ENCODE results near the gene TMA7. TPM values are rescaled to one million over a fixed set of nuclear protein-coding genes. Genes with fewer than 3 reads are reported as not detected.
A peak's percentile ranks its signal among the peaks of the same experiment; 100 is the strongest.

TMA7 gene
- total and polyA plus RNA-seq, 2 of the 13 experiments (the other 11 are each of a cell fraction or from before 2014, with no cell fraction given): 100 to 486 TPM

- 0 out of 2 replicates have a peak, but pooled peaks have one; percentile 53 for TF ChIP-seq ZNF512B (CRISPR knock-in tag; IDR thresholded peaks at IDR 0.05; ENCODE audit: borderline replicate concordance)
- no peak; the same call in 1 of the 2 replicates for TF ChIP-seq ZSCAN25 (CRISPR knock-in tag; IDR thresholded peaks at IDR 0.05)
- peak; percentile 83; the same call in 1 of the 2 replicates for TF ChIP-seq ERF (CRISPR knock-in tag; IDR thresholded peaks at IDR 0.05)
- TF ChIP-seq RBM22 (optimal IDR thresholded peaks at IDR 0.05; ENCODE audit: low read length): no peak
- TF ChIP-seq FOXC1 (CRISPR knock-in tag; IDR thresholded peaks at IDR 0.05; ENCODE audit: borderline replicate concordance): 0 out of 2 replicates have a peak, but pooled peaks have one; percentile 54
- TF ChIP-seq CAMTA2 (CRISPR knock-in tag; IDR thresholded peaks at IDR 0.05; ENCODE audit: borderline replicate concordance): peak; percentile 50; the same call in 1 of the 2 replicates
- no peak; the same call in 1 of the 2 replicates for TF ChIP-seq ZFP82 (CRISPR knock-in tag; IDR thresholded peaks at IDR 0.05; ENCODE audit: borderline replicate concordance)
- no peak for TF ChIP-seq ZBTB42 (CRISPR knock-in tag; IDR thresholded peaks at IDR 0.05)
- TF ChIP-seq KIAA2018 (CRISPR knock-in tag; IDR thresholded peaks at IDR 0.05; ENCODE audit: borderline replicate concordance): no peak
- TF ChIP-seq POLR2G (IDR thresholded peaks at IDR 0.05; ENCODE audit: low read depth, low read length): peak; percentile 94
- TF ChIP-seq IRF9 (CRISPR knock-in tag; IDR thresholded peaks at IDR 0.05; ENCODE audit: borderline replicate concordance): peak; percentile 32; the same call in 1 of the 2 replicates
- no peak; the same call in 1 of the 2 replicates for TF ChIP-seq ZNF550 (CRISPR knock-in tag; IDR thresholded peaks at IDR 0.05; ENCODE audit: borderline replicate concordance)
- no peak; the same call in 1 of the 2 replicates for TF ChIP-seq ZBTB3 (CRISPR knock-in tag; IDR thresholded peaks at IDR 0.05; ENCODE audit: borderline replicate concordance, low read depth)
- TF ChIP-seq ZBTB7B (CRISPR knock-in tag; IDR thresholded peaks at IDR 0.05): peak; percentile 31; the same call in 1 of the 2 replicates
- peak; percentile 63; the same call in 1 of the 2 replicates for TF ChIP-seq ZBTB38 (CRISPR knock-in tag; IDR thresholded peaks at IDR 0.05)
- TF ChIP-seq ZNF234 (CRISPR knock-in tag; conservative IDR thresholded peaks at IDR 0.05): no peak
Measured at GRCh38 chr3:48439820-48440589, at the start of gene TMA7, which contains the start of gene CCDC51 (continued).
